Subcutaneous abdominal adipose tissue (tissue), 5 donors: Measurements from ENCODE around the gene NFATC3.

Experiments
- H3K27ac ChIP-seq: one replicate; pipeline ENCODE4 v1.7.0; 2013; ENCODE audit warnings: low read depth, mild to moderate bottlenecking, inconsistent platforms, low read length, moderate library complexity
- H3K27me3 ChIP-seq, 5 donors: one replicate each; pipeline ENCODE4 v1.7.0; 2013; ENCODE audit warnings: low read length in 5 of 5, inconsistent platforms in 1 of 5; ENCODE audit not compliant: control insufficient read depth in 5 of 5, insufficient read depth in 4 of 5
- H3K36me3 ChIP-seq, 5 donors: one replicate each; pipeline ENCODE4 v1.7.0; 2013; ENCODE audit warnings: low read length in 5 of 5; ENCODE audit not compliant: control insufficient read depth in 5 of 5, insufficient read depth in 5 of 5
- H3K4me1 ChIP-seq, 5 donors: one replicate each; pipeline ENCODE4 v1.7.0; 2013; ENCODE audit warnings: low read length in 5 of 5, mild to moderate bottlenecking in 3 of 5, moderate library complexity in 1 of 5; ENCODE audit not compliant: control insufficient read depth in 5 of 5, insufficient read depth in 5 of 5
- H3K4me3 ChIP-seq, 5 donors: one replicate each; pipeline ENCODE4 v1.7.0; 2013; ENCODE audit warnings: low read length in 5 of 5, low read depth in 1 of 5
- H3K9ac ChIP-seq, 5 donors: one replicate each; pipeline ENCODE4 v1.7.0; 2013; ENCODE audit warnings: low read length in 5 of 5, mild to moderate bottlenecking in 4 of 5, moderate library complexity in 3 of 5
- H3K9me3 ChIP-seq, 5 donors: one replicate each; pipeline ENCODE4 v1.7.0; 2013; ENCODE audit warnings: low read length in 5 of 5; ENCODE audit not compliant: control insufficient read depth in 5 of 5
- donor health status: healthy.
- donor health status: healthy.
- donor health status: healthy.
- donor health status: healthy.
- donor health status: healthy.

The NFATC3 gene

GRCh38 chr16:68247932-68248331 is 162.8 kb downstream of the NFATC3 start:
- H3K9ac ChIP-seq = peak overlapping the region in 2 of 5 donors; percentile 64 to 73
- peaks cover 15 to 59% (median 45%) of the 10 kb centered on the region in 5 donors for H3K4me1 ChIP-seq
- H3K27me3 ChIP-seq = no peaks in the 10 kb centered on the region
- H3K9me3 ChIP-seq = no peaks in the 10 kb centered on the region
- peak overlapping the region; percentile 23 for H3K27ac ChIP-seq
- peak overlapping the region in 3 of 5 donors; percentile 0 to 98 (median 80) for H3K4me3 ChIP-seq
- H3K36me3 ChIP-seq = peaks cover 0 to 44% (median 31%) of the 10 kb centered on the region in 5 donors

- no peak overlapping the region for H3K9ac ChIP-seq
- no peaks in the 10 kb centered on the region for H3K27me3 ChIP-seq
- H3K4me1 ChIP-seq = peaks cover 15 to 55% (median 41%) of the 10 kb centered on the region in 5 donors
- H3K27ac ChIP-seq = no peak overlapping the region
- H3K4me3 ChIP-seq = no peak overlapping the region
- no peaks in the 10 kb centered on the region for H3K9me3 ChIP-seq
- H3K36me3 ChIP-seq = peaks cover 0 to 56% (median 39%) of the 10 kb centered on the region in 5 donors
These were observed 164.2 kb downstream of the NFATC3 start for GRCh38 chr16:68249371-68249770.

- no peaks in the 10 kb centered on the region for H3K9me3 ChIP-seq
- H3K4me1 ChIP-seq = peaks cover 11 to 42% (median 30%) of the 10 kb centered on the region in 5 donors
- peaks cover 0 to 72% (median 55%) of the 10 kb centered on the region in 5 donors for H3K36me3 ChIP-seq
- no peak overlapping the region for H3K9ac ChIP-seq
- no peak overlapping the region for H3K4me3 ChIP-seq
- H3K27ac ChIP-seq = no peak overlapping the region
- H3K27me3 ChIP-seq = no peaks in the 10 kb centered on the region
These were observed 165.8 kb downstream of the NFATC3 start for GRCh38 chr16:68250951-68251350.

- Histone ChIP-seq H3K9me3 (no peaks in the 10 kb centered on the region), H3K4me3 (no peak overlapping the region), H3K27ac (no peak overlapping the region), H3K9ac (no peak overlapping the region), H3K27me3 (no peaks in the 10 kb centered on the region), H3K36me3 (peaks cover 0 to 80% (median 58%) of the 10 kb centered on the region in 5 donors), H3K4me1 (peaks cover 2 to 35% (median 21%) of the 10 kb centered on the region in 5 donors)
These were observed 166.7 kb downstream of the NFATC3 start for GRCh38 chr16:68251832-68252231.

GRCh38 chr16:68252383-68252782 is 167.2 kb downstream of the NFATC3 start:
- H3K9ac ChIP-seq = no peak overlapping the region
- H3K9me3 ChIP-seq = no peaks in the 10 kb centered on the region
- H3K4me3 ChIP-seq = no peak overlapping the region
- H3K36me3 ChIP-seq = peaks cover 0 to 80% (median 61%) of the 10 kb centered on the region in 5 donors
- no peaks in the 10 kb centered on the region for H3K27me3 ChIP-seq
- H3K27ac ChIP-seq = no peak overlapping the region
- H3K4me1 ChIP-seq = peaks cover 0 to 33% (median 18%) of the 10 kb centered on the region in 5 donors

GRCh38 chr16:68253721-68254120 is 168.6 kb downstream of the NFATC3 start:
- H3K27ac ChIP-seq = no peak overlapping the region
- H3K9ac ChIP-seq = no peak overlapping the region
- peaks cover 0 to 87% (median 67%) of the 10 kb centered on the region in 5 donors for H3K36me3 ChIP-seq
- peaks cover 2 to 37% (median 23%) of the 10 kb centered on the region in 5 donors for H3K4me1 ChIP-seq
- H3K9me3 ChIP-seq = no peaks in the 10 kb centered on the region
- H3K4me3 ChIP-seq = no peak overlapping the region
- no peaks in the 10 kb centered on the region for H3K27me3 ChIP-seq

GRCh38 chr16:68255712-68256111 is 170.5 kb downstream of the NFATC3 start:
- Histone ChIP-seq H3K4me3 (no peak overlapping the region), H3K4me1 (peaks cover 2 to 39% (median 26%) of the 10 kb centered on the region in 5 donors), H3K27me3 (no peaks in the 10 kb centered on the region), H3K9me3 (no peaks in the 10 kb centered on the region), H3K9ac (no peak overlapping the region), H3K27ac (no peak overlapping the region), H3K36me3 (peaks cover 0 to 87% (median 70%) of the 10 kb centered on the region in 5 donors)

GRCh38 chr16:68257251-68257905 is 172.2 kb downstream of the NFATC3 start:
- Histone ChIP-seq H3K9me3 (no peaks in the 10 kb centered on the region), H3K27me3 (no peaks in the 10 kb centered on the region), H3K27ac (peak overlapping the region; percentile 91), H3K9ac (peak overlapping the region in 2 of 5 donors; percentile 3 to 37), H3K4me3 (no peak overlapping the region), H3K4me1 (peaks cover 2 to 38% (median 29%) of the 10 kb centered on the region in 5 donors), H3K36me3 (peaks cover 0 to 78% (median 58%) of the 10 kb centered on the region in 5 donors)

- no peaks in the 10 kb centered on the region for H3K9me3 ChIP-seq
- H3K36me3 ChIP-seq = peaks cover 0 to 70% (median 51%) of the 10 kb centered on the region in 5 donors
- peak overlapping the region in 2 of 5 donors; percentile 3 to 37 for H3K9ac ChIP-seq
These were observed 173.0 kb downstream of the NFATC3 start for GRCh38 chr16:68257906-68258800.

More at GRCh38 chr16:68257906-68258800, 173.0 kb downstream of the NFATC3 start:
- Histone ChIP-seq H3K27me3 (no peaks in the 10 kb centered on the region), H3K4me3 (no peak overlapping the region), H3K4me1 (peaks cover 2 to 37% (median 29%) of the 10 kb centered on the region in 5 donors), H3K27ac (peak overlapping the region; percentile 91)
